OCI-LY7 (cell line): Measurements from ENCODE around the gene B3GALT6. TPM values are rescaled to one million over a fixed set of nuclear protein-coding genes. Genes with fewer than 3 reads are reported as not detected.

Experiments used
- BruUV-seq: library from RNA; stranded (reverse); fragments of 400-500 nt; replicated peaks from 2 replicates; lab custom pipeline; 2021; lab: Mats Ljungman, UMichigan
- CTCF ChIA-PET: fragments of 300-600 bp; sonication (Branson Sonifier 250); formaldehyde crosslinking; loops from one replicate; lab custom pipeline; 2022; ENCODE audit warnings: antibody characterized with exemption; ENCODE audit not compliant: unreplicated experiment; lab: Charles Lee
- POLR2A ChIA-PET: fragments of 300-600 bp; sonication (Branson Sonifier 250); formaldehyde crosslinking; loops from one replicate; lab custom pipeline; 2022; ENCODE audit warnings: antibody characterized with exemption; lab: Charles Lee
- DNase-seq: peaks from one replicate; pipeline ENCODE4 v3.0.0-alpha.2; 2015; ENCODE audit warnings: low spot score
- H2AFZ ChIP-seq: fragments of 200-600 bp; sonication (generic), shearing (Covaris generic); 2 replicates; pipeline ENCODE4 v1.6.1; 2014; ENCODE audit warnings: mild to moderate bottlenecking, antibody characterized with exemption, low read length, moderate library complexity
- H3K27ac ChIP-seq: fragments of 200-600 bp; sonication (generic); 2 replicates; pipeline ENCODE4 v1.5.1; 2014; ENCODE audit warnings: mixed run types, low read depth, mild to moderate bottlenecking, moderate library complexity, low read length, inconsistent platforms; ENCODE audit not compliant: poor library complexity, severe bottlenecking
- H3K36me3 ChIP-seq: fragments of 200-600 bp; sonication (generic); 2 replicates; pipeline ENCODE4 v1.6.1; 2014; ENCODE audit warnings: mild to moderate bottlenecking, antibody characterized with exemption, low read length, moderate library complexity, mixed read lengths; ENCODE audit not compliant: insufficient read depth
- H3K4me1 ChIP-seq: fragments of 200-600 bp; sonication (generic); 2 replicates; pipeline ENCODE4 v1.5.1; 2014; ENCODE audit warnings: mild to moderate bottlenecking, low read length; ENCODE audit not compliant: insufficient read depth, poor library complexity, severe bottlenecking
- H3K4me2 ChIP-seq: fragments of 200-600 bp; sonication (generic); 2 replicates; pipeline ENCODE4 v1.6.1; 2014; ENCODE audit warnings: mild to moderate bottlenecking, low read length
- H3K4me3 ChIP-seq: fragments of 200-600 bp; sonication (generic); 2 replicates; pipeline ENCODE4 v1.5.1; 2014; ENCODE audit warnings: mild to moderate bottlenecking, low read depth, low read length; ENCODE audit not compliant: poor library complexity, severe bottlenecking
- H3K79me2 ChIP-seq: fragments of 200-600 bp; sonication (generic); 2 replicates; pipeline ENCODE4 v1.6.1; 2016; ENCODE audit warnings: low read depth, mild to moderate bottlenecking, low read length, moderate library complexity, mixed read lengths; ENCODE audit not compliant: insufficient read depth
- H3K9me2 ChIP-seq: fragments of 200-600 bp; sonication (generic); 2 replicates; pipeline ENCODE4 v1.6.1; 2016; ENCODE audit warnings: mild to moderate bottlenecking, low read length, mixed read lengths; ENCODE audit not compliant: insufficient read depth
- H3K9me3 ChIP-seq: fragments of 200-600 bp; sonication (generic); 2 replicates; pipeline ENCODE4 v1.6.1; 2014; ENCODE audit warnings: mild to moderate bottlenecking, mixed run types, low read length, mixed read lengths
- H4K20me1 ChIP-seq: fragments of 200-600 bp; sonication (generic); 2 replicates; pipeline ENCODE4 v1.6.1; 2014; ENCODE audit warnings: mild to moderate bottlenecking, antibody characterized with exemption, low read length, moderate library complexity, mixed read lengths; ENCODE audit not compliant: insufficient read depth
- CTCF ChIP-seq: fragments of 200-600 bp; sonication (generic); conservative IDR thresholded peaks from 2 replicates; pipeline ENCODE4 v1.5.1; 2014; ENCODE audit warnings: mild to moderate bottlenecking, antibody characterized with exemption, low read length, moderate library complexity, mixed read lengths
- EZH2phosphoT487 ChIP-seq: fragments of 200-600 bp; sonication (generic); IDR thresholded peaks from 2 replicates; pipeline ENCODE4 v1.6.1; 2018; ENCODE audit warnings: low read depth, borderline replicate concordance, mild to moderate bottlenecking, mixed run types, antibody characterized with exemption, low read length, moderate library complexity, mixed read lengths
- intact Hi-C: fragments of 100-400 bp; cut with micrococcal nuclease; formaldehyde crosslinking; loops from one replicate; pipeline ENCODE4 v1.10.0; 2022; ENCODE audit not compliant: unreplicated experiment
- total RNA-seq, 2 experiments: library from RNA; depleted of rRNA in 1 of 2; stranded (reverse); fragments of >200 nt in 1 of 2; shearing (Covaris generic) in 1 of 2; gene quantifications; 2 replicates each; pipeline ENCODE4 v1.2.3, GENCODE V29; 2014 to 2022

The B3GALT6 gene
- total RNA-seq, 2 experiments from 2014 or later: 27.1 to 36.2 TPM

- no peak overlapping the region for H3K4me2 ChIP-seq
- TF ChIP-seq CTCF (no peak), EZH2phosphoT487 (no peak)
- intact Hi-C loops: loop anchor here (2.0 kb wide), 1 partner anchor 89 kb away; no protein-coding TSS in a partner anchor
- peaks cover 5% of the 10 kb centered on the region for H3K36me3 ChIP-seq
- peaks cover 2% of the 10 kb centered on the region for H3K4me1 ChIP-seq
- no peaks in the 10 kb centered on the region for H4K20me1 ChIP-seq
- H3K79me2 ChIP-seq: no peaks in the 10 kb centered on the region
- no peak overlapping the region for H2AFZ ChIP-seq
- no peaks in the 10 kb centered on the region for H3K9me2 ChIP-seq
- ChIA-PET POLR2A (no interaction called here), CTCF (no interaction called here)
- H3K4me3 ChIP-seq: no peak overlapping the region
- no peak overlapping the region for H3K27ac ChIP-seq
- BruUV-seq: no TSS peak
- no peak for DNase-seq
- H3K9me3 ChIP-seq: no peaks in the 10 kb centered on the region
Measured at GRCh38 chr1:1211541-1212441, 20.2 kb upstream of the B3GALT6 start.

GRCh38 chr1:1212780-1213344, 19.2 kb upstream of the B3GALT6 start:
- no TSS peak for BruUV-seq
- Histone ChIP-seq H3K4me3 (no peak overlapping the region), H3K4me2 (no peak overlapping the region), H3K27ac (no peak overlapping the region), H2AFZ (no peak overlapping the region), H3K9me2 (no peaks in the 10 kb centered on the region), H3K4me1 (no peaks in the 10 kb centered on the region), H3K79me2 (no peaks in the 10 kb centered on the region), H3K36me3 (peaks cover 16% of the 10 kb centered on the region), H3K9me3 (no peaks in the 10 kb centered on the region), H4K20me1 (no peaks in the 10 kb centered on the region)
- intact Hi-C loops: loop anchor here (2.0 kb wide), 1 partner anchor 90 kb away; no protein-coding TSS in a partner anchor
- POLR2A ChIA-PET: no interaction called here
- no peak for DNase-seq
- CTCF ChIA-PET: interaction anchor here (0.6 kb wide), 1 partner anchor 165 kb away, joined by 3 read pairs; no protein-coding TSS in a partner anchor
- no peak for TF ChIP-seq CTCF
- TF ChIP-seq EZH2phosphoT487: no peak
